ENCODE results near the gene TMEM108. TPM values are rescaled to one million over a fixed set of nuclear protein-coding genes. Genes with fewer than 3 reads are reported as not detected.

TMEM108 gene
- total RNA-seq, 2 experiments from 2014 or later = not detected

GRCh38 chr3:133153382-133153781, 115.2 kb downstream of the TMEM108 start:
- TF ChIP-seq CTCF (conservative IDR thresholded peaks at IDR 0.05; ENCODE audit: low read length) (no peak), EZH2phosphoT487 (IDR thresholded peaks at IDR 0.05; ENCODE audit: borderline replicate concordance, low read depth, low read length) (no peak)
- POLR2A ChIA-PET = no interaction called here
- Histone ChIP-seq H3K9me3 (ENCODE audit: low read length) (no peaks in the 10 kb centered on the region), H3K36me3 (ENCODE audit: insufficient read depth, low read length) (no peaks in the 10 kb centered on the region), H3K79me2 (ENCODE audit: insufficient read depth, low read depth, low read length) (no peaks in the 10 kb centered on the region; the same call in 1 of the 2 replicates), H3K4me1 (ENCODE audit: insufficient read depth, low read length, poor library complexity, severe bottlenecking) (no peaks in the 10 kb centered on the region), H3K27ac (ENCODE audit: low read depth, low read length, poor library complexity, severe bottlenecking) (no peak overlapping the region), H4K20me1 (ENCODE audit: insufficient read depth, low read length) (no peaks in the 10 kb centered on the region), H3K4me3 (ENCODE audit: low read depth, low read length, poor library complexity, severe bottlenecking) (no peak overlapping the region), H3K4me2 (ENCODE audit: low read length) (no peak overlapping the region), H3K9me2 (ENCODE audit: insufficient read depth, low read length) (no peaks in the 10 kb centered on the region), H2AFZ (ENCODE audit: low read length) (no peak overlapping the region)
- intact Hi-C loops (cut with micrococcal nuclease; ENCODE audit: unreplicated experiment) = no loop called here
- CTCF ChIA-PET (ENCODE audit: unreplicated experiment) = no interaction called here
- DNase-seq (ENCODE audit: low spot score) = no peak
- BruUV-seq (replicated peaks) = no TSS peak

- Histone ChIP-seq H3K4me1 (ENCODE audit: insufficient read depth, low read length, poor library complexity, severe bottlenecking) (no peaks in the 10 kb centered on the region), H3K9me2 (ENCODE audit: insufficient read depth, low read length) (no peaks in the 10 kb centered on the region), H3K4me2 (ENCODE audit: low read length) (no peak overlapping the region), H3K9me3 (ENCODE audit: low read length) (no peaks in the 10 kb centered on the region), H2AFZ (ENCODE audit: low read length) (no peak overlapping the region), H3K27ac (ENCODE audit: low read depth, low read length, poor library complexity, severe bottlenecking) (no peak overlapping the region), H3K79me2 (ENCODE audit: insufficient read depth, low read depth, low read length) (no peaks in the 10 kb centered on the region), H4K20me1 (ENCODE audit: insufficient read depth, low read length) (no peaks in the 10 kb centered on the region), H3K4me3 (ENCODE audit: low read depth, low read length, poor library complexity, severe bottlenecking) (no peak overlapping the region), H3K36me3 (ENCODE audit: insufficient read depth, low read length) (no peaks in the 10 kb centered on the region)
- no TSS peak for BruUV-seq (replicated peaks)
- CTCF ChIA-PET (ENCODE audit: unreplicated experiment) = no interaction called here
- no peak for DNase-seq (ENCODE audit: low spot score)
- POLR2A ChIA-PET = no interaction called here
- intact Hi-C loops (cut with micrococcal nuclease; ENCODE audit: unreplicated experiment) = no loop called here
- no peak for TF ChIP-seq EZH2phosphoT487 (IDR thresholded peaks at IDR 0.05; ENCODE audit: borderline replicate concordance, low read depth, low read length)
- TF ChIP-seq CTCF (conservative IDR thresholded peaks at IDR 0.05; ENCODE audit: low read length) = no peak
Measured at GRCh38 chr3:133157716-133158115, 119.5 kb downstream of the TMEM108 start.

GRCh38 chr3:133158686-133159085, 120.5 kb downstream of the TMEM108 start:
- POLR2A ChIA-PET = interaction anchor here (0.6 kb wide), 1 partner anchor 25 kb away, joined by 3 read pairs; no protein-coding TSS in a partner anchor
- no TSS peak for BruUV-seq (replicated peaks)
- no peak overlapping the region for H2AFZ ChIP-seq (ENCODE audit: low read length)
- DNase-seq (ENCODE audit: low spot score) = no peak
- TF ChIP-seq CTCF (conservative IDR thresholded peaks at IDR 0.05; ENCODE audit: low read length) (no peak), EZH2phosphoT487 (IDR thresholded peaks at IDR 0.05; ENCODE audit: borderline replicate concordance, low read depth, low read length) (no peak)
- H3K4me3 ChIP-seq (ENCODE audit: low read depth, low read length, poor library complexity, severe bottlenecking) = no peak overlapping the region
- H3K36me3 ChIP-seq (ENCODE audit: insufficient read depth, low read length) = no peaks in the 10 kb centered on the region
- H3K4me1 ChIP-seq (ENCODE audit: insufficient read depth, low read length, poor library complexity, severe bottlenecking) = no peaks in the 10 kb centered on the region
- intact Hi-C loops (cut with micrococcal nuclease; ENCODE audit: unreplicated experiment) = no loop called here
- no peaks in the 10 kb centered on the region for H3K9me3 ChIP-seq (ENCODE audit: low read length)
- no peaks in the 10 kb centered on the region for H3K79me2 ChIP-seq (ENCODE audit: insufficient read depth, low read depth, low read length)
- no peaks in the 10 kb centered on the region for H4K20me1 ChIP-seq (ENCODE audit: insufficient read depth, low read length)
- CTCF ChIA-PET (ENCODE audit: unreplicated experiment) = no interaction called here
- no peak overlapping the region for H3K4me2 ChIP-seq (ENCODE audit: low read length)
- no peaks in the 10 kb centered on the region for H3K9me2 ChIP-seq (ENCODE audit: insufficient read depth, low read length)
- no peak overlapping the region for H3K27ac ChIP-seq (ENCODE audit: low read depth, low read length, poor library complexity, severe bottlenecking)
